ENCODE data around the gene RELB. TPM values are rescaled to one million over a fixed set of nuclear protein-coding genes. Genes with fewer than 3 reads are reported as not detected.
A peak's percentile ranks its signal among the peaks of the same experiment; 100 is the strongest.

RELB gene
- total and polyA plus RNA-seq, 8 donors, result 8.3 to 33.5 (median 17.5) TPM

DNA sequence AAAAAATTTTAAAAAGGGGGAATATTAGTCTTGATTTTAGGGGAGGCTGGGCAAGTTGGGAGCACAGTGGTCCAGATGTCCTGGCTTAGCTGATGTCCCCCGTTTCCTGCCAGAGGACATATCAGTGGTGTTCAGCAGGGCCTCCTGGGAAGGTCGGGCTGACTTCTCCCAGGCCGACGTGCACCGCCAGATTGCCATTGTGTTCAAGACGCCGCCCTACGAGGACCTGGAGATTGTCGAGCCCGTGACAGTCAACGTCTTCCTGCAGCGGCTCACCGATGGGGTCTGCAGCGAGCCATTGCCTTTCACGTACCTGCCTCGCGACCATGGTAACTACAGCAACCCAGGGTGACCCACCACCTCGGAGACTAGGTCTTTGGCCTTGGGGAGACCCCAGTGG is 31.2 kb downstream of the RELB start:
- H3K4me1 ChIP-seq, result no peaks in the 10 kb centered on the region
- no peaks in the 10 kb centered on the region for H3K9me3 ChIP-seq
- TF ChIP-seq, protein P1, sequence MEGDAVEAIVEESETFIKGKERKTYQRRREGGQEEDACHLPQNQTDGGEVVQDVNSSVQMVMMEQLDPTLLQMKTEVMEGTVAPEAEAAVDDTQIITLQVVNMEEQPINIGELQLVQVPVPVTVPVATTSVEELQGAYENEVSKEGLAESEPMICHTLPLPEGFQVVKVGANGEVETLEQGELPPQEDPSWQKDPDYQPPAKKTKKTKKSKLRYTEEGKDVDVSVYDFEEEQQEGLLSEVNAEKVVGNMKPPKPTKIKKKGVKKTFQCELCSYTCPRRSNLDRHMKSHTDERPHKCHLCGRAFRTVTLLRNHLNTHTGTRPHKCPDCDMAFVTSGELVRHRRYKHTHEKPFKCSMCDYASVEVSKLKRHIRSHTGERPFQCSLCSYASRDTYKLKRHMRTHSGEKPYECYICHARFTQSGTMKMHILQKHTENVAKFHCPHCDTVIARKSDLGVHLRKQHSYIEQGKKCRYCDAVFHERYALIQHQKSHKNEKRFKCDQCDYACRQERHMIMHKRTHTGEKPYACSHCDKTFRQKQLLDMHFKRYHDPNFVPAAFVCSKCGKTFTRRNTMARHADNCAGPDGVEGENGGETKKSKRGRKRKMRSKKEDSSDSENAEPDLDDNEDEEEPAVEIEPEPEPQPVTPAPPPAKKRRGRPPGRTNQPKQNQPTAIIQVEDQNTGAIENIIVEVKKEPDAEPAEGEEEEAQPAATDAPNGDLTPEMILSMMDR (IDR thresholded peaks at IDR 0.05), result no peak
- intact Hi-C loops (cut with DNase I), result no loop called here
- H3K4me3 ChIP-seq, result no peak overlapping the region
- H3K27ac ChIP-seq, result no peak overlapping the region
- H3K27me3 ChIP-seq, result no peaks in the 10 kb centered on the region
- FAIRE-seq (no peak), DNase-seq (no peak), ATAC-seq (no peak)
- H3K36me3 ChIP-seq, result peaks cover 0 to 19% (median 0%) of the 10 kb centered on the region in 3 donors
- 85 to 91% methylated on average over 18 of the region's 18 CpGs for WGBS, 2 donors

DNA sequence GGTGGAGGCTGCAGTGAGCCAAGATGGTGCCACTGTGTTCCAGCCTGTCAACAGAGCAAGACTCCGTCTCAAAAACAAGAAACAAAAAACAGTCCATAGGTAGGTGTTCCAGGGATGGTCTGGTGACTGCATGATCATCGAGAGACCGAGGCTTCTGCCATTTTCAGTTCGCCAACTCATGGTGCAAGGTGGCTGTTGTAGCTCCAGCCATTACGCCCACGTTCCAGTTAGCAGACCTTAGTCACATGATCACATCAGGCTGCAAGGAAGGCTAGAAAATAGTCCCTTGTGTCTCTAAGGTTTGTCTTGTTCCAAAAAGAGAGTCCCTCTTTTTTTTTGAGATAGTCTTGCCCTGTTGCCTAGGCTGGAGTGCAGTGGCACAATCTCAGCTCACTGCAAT is 34.5 kb downstream of the RELB start:
- peaks cover 0 to 23% (median 0%) of the 10 kb centered on the region in 3 donors for H3K36me3 ChIP-seq
- no peak overlapping the region for H3K27ac ChIP-seq
- TF ChIP-seq, protein P1 (IDR thresholded peaks at IDR 0.05), result no peak
- H3K9me3 ChIP-seq, result no peaks in the 10 kb centered on the region
- FAIRE-seq, result no peak
- DNase-seq, result no peak
- peaks cover 10 to 13% (median 11%) of the 10 kb centered on the region in 3 donors for H3K4me1 ChIP-seq
- H3K27me3 ChIP-seq, result no peaks in the 10 kb centered on the region
- intact Hi-C loops (cut with DNase I), result no loop called here
- H3K4me3 ChIP-seq, result no peak overlapping the region
- ATAC-seq, result no peak
- WGBS, 2 donors, result 98 to 99% methylated on average over 6 of the region's 6 CpGs

DNA sequence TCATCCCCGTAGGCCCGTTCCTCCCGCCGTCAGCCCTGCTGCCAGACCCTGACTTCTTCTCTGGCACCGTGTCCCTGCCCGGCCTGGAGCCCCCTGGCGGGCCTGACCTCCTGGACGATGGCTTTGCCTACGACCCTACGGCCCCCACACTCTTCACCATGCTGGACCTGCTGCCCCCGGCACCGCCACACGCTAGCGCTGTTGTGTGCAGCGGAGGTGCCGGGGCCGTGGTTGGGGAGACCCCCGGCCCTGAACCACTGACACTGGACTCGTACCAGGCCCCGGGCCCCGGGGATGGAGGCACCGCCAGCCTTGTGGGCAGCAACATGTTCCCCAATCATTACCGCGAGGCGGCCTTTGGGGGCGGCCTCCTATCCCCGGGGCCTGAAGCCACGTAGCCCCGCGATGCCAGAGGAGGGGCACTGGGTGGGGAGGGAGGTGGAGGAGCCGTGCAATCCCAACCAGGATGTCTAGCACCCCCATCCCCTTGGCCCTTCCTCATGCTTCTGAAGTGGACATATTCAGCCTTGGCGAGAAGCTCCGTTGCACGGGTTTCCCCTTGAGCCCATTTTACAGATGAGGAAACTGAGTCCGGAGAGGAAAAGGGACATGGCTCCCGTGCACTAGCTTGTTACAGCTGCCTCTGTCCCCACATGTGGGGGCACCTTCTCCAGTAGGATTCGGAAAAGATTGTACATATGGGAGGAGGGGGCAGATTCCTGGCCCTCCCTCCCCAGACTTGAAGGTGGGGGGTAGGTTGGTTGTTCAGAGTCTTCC is 36.3 kb downstream of the RELB start:
- Histone ChIP-seq H3K9me3 (no peaks in the 10 kb centered on the region), H3K36me3 (peaks cover 0 to 32% (median 0%) of the 10 kb centered on the region in 3 donors), H3K4me1 (peaks cover 11 to 16% (median 14%) of the 10 kb centered on the region in 3 donors), H3K27ac (no peak overlapping the region), H3K4me3 (no peak overlapping the region), H3K27me3 (no peaks in the 10 kb centered on the region)
- TF ChIP-seq, protein P1 (IDR thresholded peaks at IDR 0.05), result no peak
- FAIRE-seq (no peak), ATAC-seq (no peak), DNase-seq (peak in 1 of 6 donors; percentile 45)
- intact Hi-C loops (cut with DNase I), result no loop called here
- WGBS, 2 donors, result 91 to 92% methylated on average over 37 of the region's 37 CpGs

DNA sequence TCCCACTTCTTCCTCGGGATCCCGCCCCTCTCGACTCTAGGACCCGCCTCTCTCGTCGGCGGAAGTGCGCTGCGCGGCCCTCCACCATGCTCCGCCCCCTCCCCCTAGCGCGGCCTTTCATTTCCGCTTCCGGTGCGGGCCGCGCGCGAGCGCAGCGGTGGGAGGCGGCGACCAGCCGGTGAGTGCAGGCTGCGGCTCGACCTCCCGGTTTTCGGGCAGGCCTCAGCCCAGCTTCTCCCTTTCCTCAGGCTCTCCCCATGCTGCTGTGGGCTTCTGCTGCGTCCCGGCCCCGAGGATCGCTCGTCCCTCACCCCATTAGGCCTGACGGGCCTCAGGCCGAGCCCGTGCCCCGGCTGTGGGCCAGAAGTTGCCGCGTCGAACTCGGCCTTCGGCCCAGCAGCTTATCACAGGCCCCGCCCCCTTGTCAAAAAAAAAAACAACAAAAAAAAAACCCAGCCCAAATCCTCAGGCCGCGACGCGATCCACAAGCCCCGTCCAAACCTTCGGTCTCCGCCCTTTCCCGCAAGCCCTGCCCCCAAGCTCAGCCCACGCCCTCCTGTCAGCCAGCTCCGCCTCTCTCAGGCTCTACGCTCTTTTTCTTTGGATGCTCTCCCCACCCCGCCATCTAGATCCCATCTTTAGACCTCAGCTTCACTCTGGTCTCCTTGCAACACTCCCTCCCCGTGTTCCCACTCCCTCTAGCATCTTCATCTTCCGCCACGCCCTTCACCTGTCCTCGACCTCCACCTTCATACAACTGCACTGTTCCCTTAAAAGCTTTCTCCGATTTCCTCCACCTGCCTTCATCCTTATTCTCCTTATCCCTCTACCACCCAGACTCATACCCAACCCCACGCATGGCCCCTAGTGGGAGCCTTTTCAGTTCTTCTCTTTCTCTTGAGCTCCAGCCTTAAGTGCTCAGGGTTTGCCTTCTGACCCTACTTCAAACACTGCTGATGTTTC is 37.9 kb downstream of the RELB start, which contains the start of gene CLASRP:
Gene CLASRP, plus strand, starts transcription at position 115 of the 963 bp plus-strand sequence. CDS start 1,168 bp downstream, outside the sequence.
- Histone ChIP-seq H3K4me3 (peak within 1 kb of the TSS; percentile 68 to 90 (median 77)), H3K36me3 (peaks cover 0 to 39% (median 7%) of the 10 kb centered on the region in 3 donors), H3K27me3 (no peaks in the 10 kb centered on the region), H3K4me1 (peaks cover 11 to 16% (median 14%) of the 10 kb centered on the region in 3 donors), H3K9me3 (no peaks in the 10 kb centered on the region), H3K27ac (peak within 1 kb of the TSS; percentile 89 to 94 (median 94))
- peak; percentile 97 to 99 (median 98) for ATAC-seq
- intact Hi-C loops (cut with DNase I), result no loop called here
- peak; percentile 90 to 95 (median 92) for DNase-seq
- 1 to 2% methylated on average over 60 to 62 of the region's 62 CpGs for WGBS, 2 donors
- FAIRE-seq, result peak; percentile 91
- TF ChIP-seq, protein P1 (IDR thresholded peaks at IDR 0.05), result no peak

All from pancreas (tissue), 10 donors.